Measurements from ENCODE around the gene MRPL21. TPM values are rescaled to one million over a fixed set of nuclear protein-coding genes. Genes with fewer than 3 reads are reported as not detected.
A peak's percentile ranks its signal among the peaks of the same experiment; 100 is the strongest.
"Not testable (repeated sequence)": the region's sequence is repeated elsewhere in the genome, so short reads cannot be mapped to it uniquely, and the experiment has no call there.

MRPL21 gene
- total RNA-seq, 1 donor from 2014 or later: 23.4 TPM

DNA sequence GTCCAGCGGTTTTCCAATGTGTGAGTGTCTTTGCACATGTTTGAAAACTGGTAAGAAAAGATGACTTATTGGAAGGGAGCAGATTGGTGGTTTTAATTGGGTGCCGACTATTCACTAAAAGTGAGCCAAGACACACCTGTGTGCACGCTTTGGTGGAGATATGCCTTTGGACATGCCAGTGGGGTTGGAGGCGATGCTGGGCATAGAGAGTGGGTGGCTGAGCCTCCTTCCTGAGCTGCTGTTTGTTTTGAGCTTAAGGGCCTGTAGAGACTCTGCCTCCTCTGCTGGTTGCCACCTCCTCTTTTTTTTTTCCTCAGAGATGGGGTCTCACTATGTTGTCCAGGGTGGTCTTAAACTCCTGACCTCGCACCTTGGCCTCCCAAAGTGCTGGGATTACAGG lies 9.6 kb upstream of the MRPL21 start:
- ATAC-seq (no peak), DNase-seq (ENCODE audit: low spot score) (no peak)

DNA sequence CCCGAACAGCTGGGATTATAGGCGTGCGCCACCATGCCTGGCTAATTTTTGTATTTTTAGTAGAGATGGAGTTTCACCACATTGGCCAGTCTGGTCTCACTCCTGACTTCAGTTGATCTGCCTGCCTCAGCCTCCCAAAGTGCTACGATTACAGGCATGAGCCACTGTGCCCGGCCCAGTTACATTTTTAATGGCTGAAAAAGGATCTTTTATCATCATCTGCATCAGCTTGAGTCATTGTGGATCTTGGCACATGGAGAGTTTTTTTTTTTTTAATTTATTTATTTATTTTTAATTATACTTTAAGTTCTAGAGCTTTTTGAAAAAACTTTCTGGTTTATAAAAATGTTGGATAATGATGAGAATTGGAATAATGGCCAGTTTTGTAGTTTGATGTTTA lies 8.6 kb upstream of the MRPL21 start:
- DNase-seq (ENCODE audit: low spot score) (no peak), ATAC-seq (no peak)

DNA sequence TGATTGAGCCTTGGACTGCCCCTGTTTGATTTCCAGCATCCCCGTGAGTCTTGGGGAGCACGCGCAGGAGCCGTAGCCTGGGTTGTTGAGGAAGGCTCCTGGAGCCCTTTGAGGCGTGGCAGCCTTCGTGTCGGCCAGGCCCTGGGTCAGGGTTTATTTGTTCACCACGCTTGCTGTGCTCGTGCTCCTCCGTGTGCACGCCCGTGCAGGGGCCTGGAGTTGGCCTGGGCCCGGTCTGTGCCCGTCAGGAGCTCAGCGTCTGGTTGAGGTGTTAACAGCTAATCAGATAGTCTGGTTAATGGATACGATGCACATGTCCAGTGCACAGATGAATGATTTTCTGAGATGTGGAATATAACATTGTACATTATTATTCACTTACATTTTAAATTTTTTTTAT lies 8.1 kb upstream of the MRPL21 start:
- DNase-seq (ENCODE audit: low spot score): no peak
- ATAC-seq: no peak

DNA sequence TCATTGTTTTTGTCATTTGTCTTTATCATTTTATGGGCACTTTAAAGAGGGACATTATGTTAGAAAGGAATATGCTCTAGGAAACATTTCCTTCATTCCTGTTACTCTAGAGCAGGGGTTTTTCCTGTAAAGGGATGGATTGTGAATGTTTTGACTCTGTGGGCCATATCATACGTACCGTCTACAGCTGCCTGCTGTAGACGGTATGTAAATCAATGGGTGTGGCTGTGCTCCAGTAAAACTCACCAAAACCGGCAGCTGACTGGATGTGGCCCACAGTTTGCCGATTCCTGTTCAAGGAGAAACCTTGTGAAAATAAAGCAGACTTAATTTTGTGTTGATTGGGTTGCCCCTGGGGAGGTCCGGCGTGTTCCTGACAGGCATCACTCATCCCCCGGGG lies 7.3 kb upstream of the MRPL21 start:
- ATAC-seq (no peak), DNase-seq (ENCODE audit: low spot score) (no peak)

DNA sequence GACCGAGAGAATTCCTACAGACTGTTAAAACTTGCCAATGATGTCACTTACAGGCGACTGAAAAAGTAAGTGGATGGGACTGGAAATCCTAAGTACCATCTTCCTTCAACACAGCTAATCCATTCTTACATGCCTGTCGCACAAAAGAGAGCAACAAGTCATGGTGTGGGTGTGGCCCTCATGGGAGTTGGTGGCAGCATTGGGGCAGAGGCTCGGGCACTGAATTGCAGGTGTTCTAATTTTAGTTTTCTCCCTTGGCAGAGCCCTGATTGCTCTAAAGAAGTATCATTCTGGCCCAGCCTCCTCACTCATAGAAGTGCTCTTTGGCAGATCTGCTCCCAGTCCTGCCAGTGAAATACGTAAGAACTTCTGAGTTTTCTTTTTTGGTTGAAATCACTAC lies 4.6 kb upstream of the MRPL21 start:
- ATAC-seq (no peak), DNase-seq (ENCODE audit: low spot score) (no peak)

DNA sequence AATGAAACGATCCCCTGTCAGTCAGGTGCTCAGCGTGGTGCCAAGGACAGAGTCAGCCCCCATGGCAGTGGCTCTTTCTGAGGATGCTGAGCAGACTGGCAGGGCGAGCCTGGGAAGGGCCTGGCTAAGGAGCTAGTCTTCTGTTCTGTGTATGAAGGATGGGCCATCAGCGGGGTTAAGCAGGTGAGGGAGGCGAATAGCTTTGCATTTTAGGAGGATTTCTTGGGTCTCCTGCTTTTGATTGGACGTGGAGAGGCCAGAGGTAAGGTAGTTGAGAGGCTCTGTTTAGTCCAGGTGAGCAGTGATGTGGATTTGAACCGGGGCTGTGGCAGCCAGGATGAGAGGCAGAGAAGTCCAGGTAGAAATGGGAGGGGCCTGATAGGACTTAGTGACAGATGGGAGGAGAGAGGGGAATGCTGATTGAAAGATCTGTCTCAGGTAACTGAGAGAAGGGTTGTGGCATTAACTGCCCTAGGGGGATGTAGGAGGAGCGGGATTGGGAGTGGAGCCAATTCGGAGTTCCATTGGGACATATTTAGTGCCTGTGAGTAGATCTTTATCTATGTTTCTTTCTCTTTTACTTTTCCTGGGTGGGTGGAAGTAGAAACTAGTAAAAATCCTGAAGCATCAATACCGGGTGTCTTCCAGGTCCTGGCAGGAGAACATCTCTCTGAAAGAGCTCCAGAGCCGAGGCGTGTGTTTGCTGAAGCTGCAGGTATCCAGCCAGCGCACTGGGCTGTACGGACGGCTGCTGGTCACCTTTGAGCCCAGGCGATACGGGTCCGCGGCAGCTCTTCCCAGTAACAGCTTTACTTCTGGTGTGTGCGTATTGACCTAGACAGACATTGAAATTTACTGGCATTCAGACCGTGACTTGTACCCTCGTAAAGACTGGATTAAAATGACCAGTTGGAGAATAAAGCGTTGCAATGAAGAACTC lies 2.1 kb upstream of the MRPL21 start:
- ATAC-seq: peak; percentile 67
- DNase-seq (ENCODE audit: low spot score): peak; percentile 63

DNA sequence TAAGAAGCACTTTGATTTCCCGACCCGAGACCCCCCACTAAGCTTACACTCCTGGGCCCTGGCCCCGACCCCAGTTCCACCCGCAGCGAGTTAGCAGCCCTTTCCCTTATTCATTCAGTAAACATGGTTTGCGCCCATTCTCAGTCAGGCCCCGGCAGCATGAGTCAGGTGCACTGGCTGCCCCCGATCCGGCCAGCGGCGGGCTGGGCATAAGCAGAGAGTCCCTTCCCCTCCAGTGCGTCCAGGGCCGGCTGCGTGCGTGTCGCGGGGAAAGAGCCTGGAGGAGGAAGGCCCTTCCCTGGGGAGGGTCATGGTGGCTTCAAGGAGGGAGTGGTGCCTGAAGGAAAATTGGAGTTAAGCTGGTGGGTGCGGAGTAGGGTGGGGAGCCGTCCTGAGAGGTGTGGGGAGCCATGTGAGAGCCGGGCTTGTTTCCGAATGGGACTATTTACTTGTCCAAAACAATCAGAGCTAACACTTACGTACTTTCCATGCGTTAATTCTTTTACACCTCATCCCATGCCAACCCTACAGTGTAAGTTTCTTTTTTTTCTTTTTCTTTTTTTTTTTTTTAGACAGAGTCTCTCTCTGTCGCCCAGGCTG lies 716 bp upstream of the MRPL21 start:
- peak; percentile 60 for DNase-seq (ENCODE audit: low spot score)
- peak; percentile 62 for ATAC-seq

DNA sequence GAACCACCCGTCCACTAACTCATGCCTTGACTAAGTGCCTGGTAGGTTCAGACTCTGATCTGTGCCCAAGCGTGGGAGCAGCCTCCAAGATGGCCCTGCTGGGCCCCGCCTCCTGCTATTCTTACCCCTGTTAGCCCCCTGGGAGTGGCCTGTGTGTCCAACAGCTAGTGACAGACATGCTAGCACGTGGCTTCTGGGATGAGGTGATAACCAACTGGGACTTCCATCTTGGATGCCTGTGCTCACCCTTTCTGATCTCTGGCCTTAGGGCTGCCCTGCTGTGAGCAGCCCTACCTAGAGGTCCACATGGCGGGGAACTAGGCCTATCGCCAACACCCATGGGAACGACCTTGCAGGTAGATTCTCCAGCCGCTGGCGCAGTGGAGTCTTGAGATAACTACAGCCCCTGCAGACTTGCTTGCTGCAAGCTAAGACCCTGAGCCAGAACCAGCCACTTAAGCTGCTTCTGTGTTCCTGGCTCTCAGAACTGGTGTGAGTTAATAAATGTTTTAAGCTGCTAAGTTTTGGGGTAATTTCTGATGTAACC lies 2.7 kb downstream of the MRPL21 start:
- DNase-seq (ENCODE audit: low spot score) (no peak), ATAC-seq (no peak)

DNA sequence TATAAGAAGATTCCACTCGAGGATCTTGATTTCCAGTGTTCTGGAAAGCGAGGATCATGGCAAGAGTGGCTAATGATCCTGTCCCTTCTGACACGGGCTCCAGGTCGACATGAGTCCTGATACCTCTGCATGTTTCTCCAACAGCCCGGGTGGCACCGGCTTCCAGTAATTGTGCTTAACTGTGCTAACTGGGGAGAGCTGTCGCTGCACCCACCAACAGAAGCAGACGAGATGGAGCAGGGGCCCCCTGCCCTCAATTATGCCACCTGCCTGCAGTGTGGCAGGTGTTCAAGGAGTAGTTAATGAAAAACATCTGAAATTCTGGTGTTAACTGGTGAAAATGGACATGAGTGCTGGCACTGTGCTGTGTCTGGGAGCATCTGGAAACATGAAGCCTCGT lies 6.2 kb downstream of the MRPL21 start:
- ATAC-seq (no peak), DNase-seq (ENCODE audit: low spot score) (no peak)

DNA sequence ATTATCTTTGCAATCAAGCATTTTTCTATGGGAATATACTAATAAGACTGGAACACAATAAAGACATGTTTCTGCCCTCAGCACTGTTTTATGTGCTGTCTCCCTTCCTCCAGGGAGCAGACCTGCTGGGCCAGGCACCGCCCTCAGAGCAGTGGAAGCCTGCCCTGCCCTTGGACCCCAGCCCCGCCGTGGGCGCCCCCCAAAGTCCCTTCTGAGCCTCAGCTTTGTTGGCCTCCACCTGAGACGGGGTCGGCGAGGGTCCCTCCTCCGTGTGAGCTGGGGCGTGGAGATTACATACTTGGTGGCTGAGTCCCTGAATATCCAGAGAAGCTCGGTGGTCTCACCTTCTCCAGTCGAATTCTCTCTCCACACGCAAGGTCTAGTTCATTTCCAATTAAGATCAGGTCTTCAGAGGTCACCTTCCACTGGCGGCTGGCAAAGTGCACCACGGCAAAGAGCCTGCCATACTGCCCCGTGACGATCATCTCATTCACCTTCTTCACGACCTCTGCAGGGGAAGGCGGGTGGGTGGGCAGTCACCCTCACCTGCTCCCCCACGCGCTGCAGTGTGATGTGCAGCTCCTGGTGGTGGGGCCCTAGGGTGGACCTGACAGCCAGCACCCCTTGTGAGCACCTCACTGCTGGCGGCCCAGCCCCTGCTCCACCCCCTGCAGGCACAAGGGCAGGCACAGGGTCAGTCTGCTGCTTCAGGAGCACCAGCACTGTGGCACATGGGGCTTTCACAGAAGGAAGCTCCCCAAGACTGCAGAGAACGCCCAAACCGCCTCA lies 7.3 kb downstream of the MRPL21 start:
- DNase-seq (ENCODE audit: low spot score) (no peak), ATAC-seq (no peak)

DNA sequence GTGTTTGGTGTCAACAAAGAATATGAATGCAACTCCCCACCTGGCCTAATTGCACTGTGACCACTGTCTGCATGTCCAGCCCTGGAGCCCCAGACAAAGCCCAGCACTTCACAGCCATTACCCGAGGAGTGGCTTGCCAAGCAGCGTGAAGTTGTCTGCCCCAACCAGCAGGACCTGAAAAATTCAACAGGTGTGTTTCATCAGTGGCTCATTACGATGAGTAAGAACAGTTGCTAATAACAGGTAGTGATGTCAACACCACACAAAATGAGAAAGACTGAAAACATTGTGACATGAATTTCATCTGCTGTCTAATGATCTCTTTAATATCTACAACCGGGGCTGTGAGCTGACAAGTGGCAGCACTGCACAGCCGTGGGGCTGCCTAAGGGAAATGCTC lies 10.3 kb downstream of the MRPL21 start:
- ATAC-seq: no peak
- DNase-seq (ENCODE audit: low spot score): no peak

DNA sequence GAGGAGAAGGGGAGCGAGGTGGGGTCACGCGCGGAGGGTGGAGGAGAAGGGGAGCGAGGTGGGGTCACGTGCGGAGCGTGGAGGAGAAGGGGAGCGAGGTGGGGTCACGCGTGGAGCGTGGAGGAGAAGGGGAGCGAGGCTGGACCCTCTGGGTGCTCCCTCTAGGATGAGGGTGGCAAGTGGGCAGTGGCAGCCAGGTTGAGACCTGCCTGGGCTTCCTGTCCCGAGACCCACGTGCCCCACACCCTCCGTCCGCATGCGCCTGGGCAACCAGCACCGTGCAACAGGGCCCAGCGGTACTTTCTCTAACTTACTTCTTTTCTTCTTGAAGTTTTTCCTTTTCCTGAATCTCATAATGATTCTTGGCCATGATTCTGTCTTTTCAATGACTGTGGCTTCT lies 11.1 kb downstream of the MRPL21 start:
- DNase-seq (ENCODE audit: low spot score) (no peak), ATAC-seq (no peak)

DNA sequence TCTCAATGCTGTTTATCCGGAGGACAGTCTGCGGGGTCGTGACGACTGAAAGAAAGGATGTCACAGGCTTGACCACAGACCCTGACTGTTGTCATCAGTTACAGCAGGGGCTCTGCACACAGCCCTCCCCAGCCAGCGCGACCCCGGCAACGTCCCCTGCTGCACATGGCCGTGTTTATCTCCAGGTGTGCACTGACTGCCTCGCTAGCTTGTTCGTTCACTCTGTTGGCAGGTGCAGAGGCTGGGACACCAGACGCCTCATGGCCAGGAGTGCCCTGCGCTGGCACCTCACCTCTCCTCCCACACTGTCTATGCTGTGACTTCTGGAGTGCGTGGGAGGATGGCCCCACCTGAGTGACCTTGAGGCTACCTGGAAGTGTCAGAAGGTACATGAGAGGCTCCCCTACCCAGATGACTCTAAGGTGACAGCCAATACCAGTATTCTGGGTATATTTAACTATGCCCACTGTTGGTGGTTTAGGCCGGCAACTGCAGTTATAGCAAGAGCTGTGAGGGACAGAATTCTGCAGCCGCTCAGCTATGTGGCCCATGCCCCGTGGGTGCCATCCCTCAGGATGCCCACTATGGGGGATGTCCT lies 12.2 kb downstream of the MRPL21 start:
- peak; percentile 51 for ATAC-seq

DNA sequence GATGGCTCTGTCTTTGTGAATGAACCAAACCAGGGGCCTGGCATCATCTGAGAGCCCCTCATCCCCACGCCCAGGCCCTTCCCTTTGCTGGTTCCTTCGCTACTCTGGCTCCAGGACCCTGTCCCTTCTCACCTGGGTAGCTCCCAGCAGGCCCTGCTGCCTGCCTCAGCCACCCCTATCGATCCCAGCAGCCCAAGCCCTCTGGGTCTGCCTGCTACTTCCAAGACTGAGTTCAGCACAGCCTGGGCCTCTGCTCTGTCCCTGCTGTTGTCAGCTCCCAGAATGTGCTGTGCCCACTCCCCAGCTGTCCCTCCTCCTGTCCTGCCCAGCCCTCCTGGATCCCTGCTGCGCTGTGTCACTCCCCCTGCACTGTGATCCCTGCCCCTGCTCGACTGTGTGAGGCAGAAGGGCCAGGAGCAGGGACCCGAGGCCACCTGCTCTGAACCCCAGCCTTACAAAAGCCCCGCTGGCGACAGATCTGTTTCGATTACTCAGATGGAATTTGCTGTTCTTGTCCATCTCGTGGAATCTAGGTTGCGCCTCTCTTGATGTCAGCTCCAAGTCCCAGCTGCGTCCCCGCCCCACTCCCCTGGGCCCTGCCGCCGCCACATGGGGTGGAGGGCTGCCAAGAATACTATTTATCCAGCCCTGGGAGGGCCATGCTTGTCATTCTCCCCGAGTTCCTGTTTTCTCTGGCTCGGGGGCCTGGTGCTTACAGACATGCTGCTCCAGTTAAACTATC lies 13.0 kb downstream of the MRPL21 start:
- DNase-seq (ENCODE audit: low spot score) (peak; percentile 63), ATAC-seq (peak; percentile 81)

More for the DNA sequence above, 12.2 kb downstream of the MRPL21 start:
- no peak for DNase-seq (ENCODE audit: low spot score)

DNA sequence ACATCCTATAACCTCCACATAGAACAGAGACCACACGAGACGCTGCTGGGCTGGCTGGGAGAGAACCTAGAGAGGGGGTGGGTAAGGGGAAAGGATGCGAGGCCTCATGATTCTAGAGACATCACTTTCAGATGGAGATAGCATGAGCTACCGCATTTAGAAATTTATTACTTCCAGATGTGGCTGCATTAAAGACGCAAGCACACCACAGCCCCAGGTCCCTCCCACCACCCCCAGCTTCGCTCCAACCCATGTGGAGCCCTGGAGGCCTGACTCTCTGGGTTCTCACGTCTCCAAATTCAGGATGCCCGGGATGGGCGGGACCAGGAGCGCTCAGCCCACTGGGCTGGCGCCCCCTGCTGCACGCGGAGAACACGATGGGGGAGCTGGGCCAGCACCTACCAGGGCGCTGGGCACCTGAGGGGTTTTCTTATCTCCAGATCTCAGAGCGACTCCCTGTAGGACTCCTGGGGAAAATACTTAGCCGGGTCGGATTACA lies 13.6 kb downstream of the MRPL21 start:
- DNase-seq (ENCODE audit: low spot score): no peak
- peak; percentile 42 for ATAC-seq

DNA sequence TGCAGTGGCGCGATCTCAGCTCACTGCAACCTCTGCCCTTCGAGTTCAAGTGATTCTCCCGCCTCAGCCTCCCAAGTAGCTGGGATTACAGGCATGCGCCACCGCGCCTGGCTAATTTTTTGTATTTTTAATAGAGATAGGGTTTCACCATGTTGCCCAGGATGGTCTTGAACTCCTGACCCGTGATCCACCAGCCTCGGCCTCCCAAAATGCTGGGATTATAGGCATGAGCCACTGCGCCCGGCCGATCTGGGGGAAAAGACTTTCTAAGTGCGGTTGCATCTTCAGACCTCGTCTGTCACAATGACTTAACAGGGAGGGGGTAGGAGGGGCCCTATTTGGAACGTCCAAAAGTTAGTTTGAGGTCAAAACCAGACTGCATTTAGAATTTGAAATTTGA lies 18.8 kb downstream of the MRPL21 start:
- not testable (repeated sequence) for ATAC-seq; DNase-seq (ENCODE audit: low spot score)

DNA sequence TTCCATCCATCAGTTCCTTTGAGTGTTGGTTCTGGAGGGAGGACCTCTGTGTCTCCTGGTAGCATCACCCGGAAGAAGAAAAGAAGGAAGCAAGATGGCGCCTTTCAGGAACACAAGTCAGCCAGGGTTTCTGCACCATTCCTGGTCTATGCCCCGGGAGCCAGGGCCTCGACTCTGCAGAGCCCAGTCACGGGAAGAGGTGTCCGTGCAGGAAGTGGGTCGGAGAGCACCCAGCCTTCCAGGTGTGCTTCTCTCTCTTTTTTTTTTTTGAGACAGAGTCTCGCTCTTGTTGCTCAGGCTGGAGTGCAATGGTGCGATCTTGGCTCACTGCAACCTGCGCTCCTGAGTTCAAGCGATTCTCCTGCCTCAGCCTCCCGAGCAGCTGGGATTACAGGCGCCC lies 21.2 kb downstream of the MRPL21 start:
- no peak for DNase-seq (ENCODE audit: low spot score)
- no peak for ATAC-seq

DNA sequence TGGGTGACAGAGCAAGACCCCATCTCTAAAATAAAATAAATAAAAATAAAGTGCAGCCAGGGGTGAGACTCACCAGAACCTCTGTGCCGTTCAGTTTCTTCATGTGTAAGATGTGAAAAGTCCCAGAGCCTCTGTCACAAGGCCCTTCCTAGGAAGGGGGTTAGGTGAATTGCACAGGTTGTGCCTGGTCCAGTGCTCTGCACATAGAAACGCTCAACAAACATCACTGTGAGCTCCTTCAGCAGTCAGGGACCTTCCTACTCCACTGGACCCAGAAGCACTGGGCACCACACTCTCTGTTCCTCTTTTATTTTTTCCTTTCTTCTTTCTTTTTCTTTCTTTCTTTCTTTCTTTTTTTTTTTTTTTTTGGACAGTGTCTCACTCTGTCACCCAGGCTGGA lies 22.3 kb downstream of the MRPL21 start:
- DNase-seq (ENCODE audit: low spot score): no peak
- ATAC-seq: no peak

DNA sequence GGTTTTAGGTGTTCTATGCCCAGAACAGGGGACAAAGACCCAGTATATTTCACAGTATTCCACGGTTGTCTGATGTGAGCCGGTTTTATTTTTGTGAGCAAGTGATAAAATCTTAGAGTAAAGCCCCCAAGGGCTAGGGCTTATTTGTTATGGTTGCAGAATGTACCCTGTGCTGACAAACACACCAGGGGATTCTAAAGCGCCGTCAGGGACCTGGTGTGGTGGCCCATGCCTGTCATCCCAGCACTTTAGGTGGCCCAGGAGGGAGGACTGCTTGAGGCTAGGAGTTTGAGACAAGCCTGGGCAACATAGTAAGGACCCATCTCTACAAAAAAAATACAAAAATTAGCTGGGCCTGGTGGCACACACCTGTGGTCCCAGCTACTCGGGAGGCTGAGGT lies 22.8 kb downstream of the MRPL21 start:
- DNase-seq (ENCODE audit: low spot score) (no peak), ATAC-seq (no peak)

DNA sequence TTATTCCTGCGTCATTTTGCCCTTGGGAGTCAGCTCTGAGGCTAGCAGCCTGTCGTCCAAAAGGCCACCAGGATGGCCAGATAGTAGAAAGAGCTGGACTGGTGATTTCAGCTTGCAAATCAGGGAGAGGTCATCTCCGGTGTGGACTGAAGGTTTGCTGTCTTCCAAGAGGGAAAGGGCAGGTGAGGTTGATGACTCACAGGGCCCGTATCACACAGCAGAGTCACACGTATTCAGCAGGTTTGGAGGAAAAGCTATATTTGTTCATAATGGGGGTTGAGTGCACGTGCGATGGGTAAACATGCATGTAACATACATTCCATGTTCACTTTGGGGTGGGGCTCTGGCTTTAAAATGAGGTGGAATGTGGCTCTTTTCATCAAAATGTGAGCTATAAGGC lies 25.6 kb downstream of the MRPL21 start:
- peak; percentile 75 for ATAC-seq
- no peak for DNase-seq (ENCODE audit: low spot score)
